Neuronal stem cell (in vitro differentiated cells): ENCODE measurements around the gene MISP.

ENCODE experiments used
- DNase-seq: peaks from one replicate; pipeline ENCODE4 v3.0.0-alpha.2; 2013; ENCODE audit warnings: low spot score
- H2AFZ ChIP-seq: one replicate; pipeline ENCODE4 v1.6.1; 2013; ENCODE audit warnings: mild to moderate bottlenecking, low read length, inconsistent platforms
- H2AK5ac ChIP-seq: 2 replicates; pipeline ENCODE4 v1.6.1; 2013; ENCODE audit warnings: low read depth, mild to moderate bottlenecking, inconsistent platforms, low read length, moderate library complexity, mixed read lengths
- H2BK120ac ChIP-seq: 2 replicates; pipeline ENCODE4 v1.6.1; 2013; ENCODE audit warnings: low read depth, mild to moderate bottlenecking, inconsistent platforms, low read length, moderate library complexity, mixed read lengths
- H2BK12ac ChIP-seq: one replicate; pipeline ENCODE4 v1.6.1; 2013; ENCODE audit warnings: low read length, inconsistent platforms
- H2BK15ac ChIP-seq: 2 replicates; pipeline ENCODE4 v1.6.1; 2013; ENCODE audit warnings: mild to moderate bottlenecking, low read length, inconsistent platforms, mixed read lengths
- H2BK5ac ChIP-seq: one replicate; pipeline ENCODE4 v1.6.1; 2013; ENCODE audit warnings: inconsistent platforms, mild to moderate bottlenecking, low read length, moderate library complexity
- H3K14ac ChIP-seq: one replicate; pipeline ENCODE4 v1.6.1; 2013; ENCODE audit warnings: low read length, inconsistent platforms
- H3K18ac ChIP-seq: 2 replicates; pipeline ENCODE4 v1.6.1; 2013; ENCODE audit warnings: low read length, inconsistent platforms
- H3K23ac ChIP-seq: 2 replicates; pipeline ENCODE4 v1.6.1; 2013; ENCODE audit warnings: low read depth, mild to moderate bottlenecking, mixed read lengths, low read length, inconsistent platforms; ENCODE audit not compliant: poor library complexity
- H3K27ac ChIP-seq: replicated peaks from 3 replicates; pipeline ENCODE4 v1.5.1; 2013; ENCODE audit warnings: low read length, inconsistent platforms
- H3K27me3 ChIP-seq, 3 experiments: 2 replicates each; pipeline ENCODE4 v1.6.1; 2013; ENCODE audit warnings: low read length in 3 of 3, mild to moderate bottlenecking in 2 of 3, inconsistent platforms in 1 of 3, low read depth in 1 of 3, mixed read lengths in 1 of 3, moderate library complexity in 1 of 3; ENCODE audit not compliant: control insufficient read depth in 3 of 3, insufficient read depth in 3 of 3
- H3K36me3 ChIP-seq, 2 donors: replicated peaks in 1 of 2; 2 replicates each; pipeline ENCODE4 v1.6.1; 2013; ENCODE audit warnings: low read length in 2 of 2; ENCODE audit not compliant: control insufficient read depth in 2 of 2, insufficient read depth in 2 of 2
- H3K4ac ChIP-seq: 2 replicates; pipeline ENCODE4 v1.6.1; 2013; ENCODE audit warnings: inconsistent platforms, mild to moderate bottlenecking, low read length, moderate library complexity
- H3K4me1 ChIP-seq, 2 donors: 1 replicate in 1 of 2; 2 replicates in 1 of 2; pipeline ENCODE4 v1.6.1; 2013; ENCODE audit warnings: low read length in 2 of 2, low read depth in 1 of 2; ENCODE audit not compliant: control insufficient read depth in 2 of 2, insufficient read depth in 1 of 2
- H3K4me2 ChIP-seq: one replicate; pipeline ENCODE4 v1.6.1; 2013; ENCODE audit warnings: mild to moderate bottlenecking, low read length, inconsistent platforms; ENCODE audit not compliant: insufficient read depth, poor library complexity, severe bottlenecking
- H3K4me3 ChIP-seq, 2 donors: 2 replicates each; pipeline ENCODE4 v1.5.1; 2013; ENCODE audit warnings: low read length in 2 of 2, mild to moderate bottlenecking in 2 of 2, inconsistent platforms in 1 of 2, moderate library complexity in 1 of 2
- H3K79me1 ChIP-seq: one replicate; pipeline ENCODE4 v1.6.1; 2013; ENCODE audit warnings: low read depth, mild to moderate bottlenecking, inconsistent platforms, low read length, moderate library complexity
- H3K9ac ChIP-seq: one replicate; pipeline ENCODE4 v1.6.1; 2013; ENCODE audit warnings: mild to moderate bottlenecking, low read depth, low read length, inconsistent platforms; ENCODE audit not compliant: poor library complexity
- H3K9me3 ChIP-seq, 2 donors: replicated peaks in 1 of 2; 2 replicates each; pipeline versions ENCODE3 to v1.6.1; 2013; ENCODE audit warnings: low read length in 2 of 2, mild to moderate bottlenecking in 2 of 2, inconsistent platforms in 1 of 2, low read depth in 1 of 2, mixed read lengths in 1 of 2, moderate library complexity in 1 of 2; ENCODE audit not compliant: control insufficient read depth in 2 of 2, insufficient read depth in 1 of 2
- H4K8ac ChIP-seq: one replicate; pipeline ENCODE4 v1.6.1; 2013; ENCODE audit warnings: low read depth, mild to moderate bottlenecking, inconsistent platforms, low read length, moderate library complexity
- H4K91ac ChIP-seq: one replicate; pipeline ENCODE4 v1.6.1; 2013; ENCODE audit warnings: low read length, low read depth, mild to moderate bottlenecking, inconsistent platforms; ENCODE audit not compliant: poor library complexity
- WGBS, 2 donors: extraction: QIAGEN DNeasy Blood & Tissue Kit; methylation state at CpG; one replicate each; pipeline ENCODE4 v1.1.7; 2013; ENCODE audit warnings: missing lambda C conversion rate in 2 of 2, mixed read lengths in 1 of 2; ENCODE audit not compliant: insufficient read length in 2 of 2, insufficient replicate concordance in 1 of 2; ENCODE audit errors: extremely low coverage in 2 of 2; 5-methylcytosine and 5-hydroxymethylcytosine counted together

MISP gene

GRCh38 chr19:772063-772462 lies 21.2 kb downstream of the MISP start:
- Histone ChIP-seq H3K27ac (no peak overlapping the region), H3K79me1 (no peaks in the 10 kb centered on the region), H2BK15ac (no peak overlapping the region), H2BK5ac (no peak overlapping the region), H3K4me2 (no peak overlapping the region), H3K36me3 (no peaks in the 10 kb centered on the region), H3K18ac (no peak overlapping the region), H3K23ac (no peak overlapping the region), H2BK12ac (no peak overlapping the region), H2AK5ac (no peak overlapping the region), H2BK120ac (no peak overlapping the region), H3K14ac (no peak overlapping the region), H4K91ac (no peak overlapping the region), H3K4me1 (peaks cover 0 to 3% of the 10 kb centered on the region in 2 donors), H3K9ac (no peak overlapping the region), H3K4ac (no peak overlapping the region), H4K8ac (no peak overlapping the region), H3K9me3 (no peaks in the 10 kb centered on the region), H3K27me3 (no peaks in the 10 kb centered on the region), H2AFZ (no peak overlapping the region), H3K4me3 (no peak overlapping the region)
- no CpG with 5 or more reads among the region's 5 CpGs for WGBS, 2 donors
- no peak for DNase-seq

DNA sequence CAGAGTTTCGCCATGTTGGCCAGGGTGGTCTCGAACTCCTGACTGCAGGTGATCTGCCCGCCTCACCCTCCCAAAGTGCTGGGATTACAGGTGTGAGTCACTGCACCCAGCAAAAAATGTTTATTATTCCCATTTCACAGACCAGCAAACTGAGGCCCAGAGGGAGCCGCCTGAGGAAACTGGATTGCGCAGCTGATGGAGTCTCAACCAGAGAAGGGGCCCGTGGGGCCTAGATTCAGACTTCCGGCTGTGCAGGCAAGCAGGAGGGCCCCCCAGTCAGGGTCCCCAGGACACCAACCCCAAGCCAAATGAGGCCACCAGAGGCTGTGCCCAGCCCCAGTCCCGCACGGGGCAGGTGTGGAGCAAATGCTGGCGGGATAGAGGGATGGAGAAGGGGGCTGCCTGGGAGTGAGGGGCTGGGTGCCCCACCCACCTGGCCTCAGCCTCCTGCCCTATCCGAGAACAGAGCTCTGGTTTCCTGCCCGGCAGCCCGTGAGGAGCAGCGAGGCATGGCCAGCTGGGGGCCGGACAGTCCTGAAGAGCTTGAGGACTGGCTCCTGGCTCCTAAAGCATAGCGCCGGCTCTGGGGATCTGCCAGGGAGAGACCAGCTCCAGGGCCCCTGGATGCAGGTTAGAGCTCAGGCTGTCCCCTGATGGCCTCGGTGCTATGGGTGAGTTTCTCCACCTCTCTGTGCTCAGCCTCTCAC lies 22.0 kb downstream of the MISP start:
- Histone ChIP-seq H3K36me3 (no peaks in the 10 kb centered on the region), H3K4ac (peak overlapping the region; percentile 46), H3K14ac (no peak overlapping the region), H2BK5ac (no peak overlapping the region), H3K9ac (no peak overlapping the region), H2AK5ac (peak overlapping the region; percentile 88), H2BK120ac (no peak overlapping the region), H2BK15ac (peak overlapping the region; percentile 85), H4K91ac (no peak overlapping the region), H2BK12ac (peak overlapping the region; percentile 58), H3K27ac (no peak overlapping the region), H3K79me1 (peaks cover 1% of the 10 kb centered on the region), H4K8ac (no peak overlapping the region), H3K23ac (no peak overlapping the region), H3K18ac (peak overlapping the region; percentile 83), H3K4me1 (peaks cover 0 to 3% of the 10 kb centered on the region in 2 donors), H2AFZ (peak overlapping the region; percentile 65), H3K9me3 (no peaks in the 10 kb centered on the region), H3K4me2 (no peak overlapping the region), H3K27me3 (no peaks in the 10 kb centered on the region), H3K4me3 (no peak overlapping the region)
- DNase-seq = no peak
- no CpG with 5 or more reads among the region's 18 CpGs for WGBS, 2 donors

DNA sequence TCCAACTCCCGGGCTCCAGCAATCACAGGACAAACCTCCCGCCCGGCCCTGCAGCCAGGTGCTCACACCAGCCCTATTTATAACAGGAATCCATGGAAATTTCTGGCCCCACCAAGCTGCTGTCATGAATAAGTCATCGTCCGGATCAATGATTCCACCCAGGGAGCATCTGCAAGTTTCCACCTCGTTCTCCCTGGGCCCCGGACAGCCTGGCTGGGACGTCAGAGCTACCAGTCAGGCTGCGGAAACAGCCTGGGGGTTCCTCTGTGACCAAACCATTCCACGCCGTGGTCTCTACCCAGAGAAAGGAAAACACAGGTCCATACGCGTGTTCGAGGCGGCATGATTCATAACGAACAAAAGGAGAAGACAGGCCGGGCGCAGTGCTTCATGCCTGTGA lies 25.6 kb downstream of the MISP start:
- H2BK120ac ChIP-seq = no peak overlapping the region
- H3K14ac ChIP-seq = peak overlapping the region; percentile 56
- WGBS, 2 donors = no CpG with 5 or more reads among the region's 18 CpGs
- no peak overlapping the region for H4K8ac ChIP-seq
- no peak overlapping the region for H2BK15ac ChIP-seq
- H3K9ac ChIP-seq = no peak overlapping the region
- H3K4ac ChIP-seq = no peak overlapping the region
- no peak for DNase-seq
- peak overlapping the region; percentile 81 for H2AK5ac ChIP-seq
- H2AFZ ChIP-seq = peak overlapping the region; percentile 57
- H4K91ac ChIP-seq = no peak overlapping the region
- H3K18ac ChIP-seq = no peak overlapping the region
- H2BK5ac ChIP-seq = no peak overlapping the region
- no peak overlapping the region for H3K23ac ChIP-seq
- peaks cover 5% of the 10 kb centered on the region for H3K79me1 ChIP-seq
- H3K36me3 ChIP-seq = no peaks in the 10 kb centered on the region
- H3K27me3 ChIP-seq = no peaks in the 10 kb centered on the region
- H3K4me2 ChIP-seq = no peak overlapping the region
- H3K9me3 ChIP-seq = no peaks in the 10 kb centered on the region
- peak overlapping the region; percentile 58 for H2BK12ac ChIP-seq
- H3K27ac ChIP-seq = no peak overlapping the region
- peaks cover 0 to 4% of the 10 kb centered on the region in 2 donors for H3K4me1 ChIP-seq
- no peak overlapping the region for H3K4me3 ChIP-seq

DNA sequence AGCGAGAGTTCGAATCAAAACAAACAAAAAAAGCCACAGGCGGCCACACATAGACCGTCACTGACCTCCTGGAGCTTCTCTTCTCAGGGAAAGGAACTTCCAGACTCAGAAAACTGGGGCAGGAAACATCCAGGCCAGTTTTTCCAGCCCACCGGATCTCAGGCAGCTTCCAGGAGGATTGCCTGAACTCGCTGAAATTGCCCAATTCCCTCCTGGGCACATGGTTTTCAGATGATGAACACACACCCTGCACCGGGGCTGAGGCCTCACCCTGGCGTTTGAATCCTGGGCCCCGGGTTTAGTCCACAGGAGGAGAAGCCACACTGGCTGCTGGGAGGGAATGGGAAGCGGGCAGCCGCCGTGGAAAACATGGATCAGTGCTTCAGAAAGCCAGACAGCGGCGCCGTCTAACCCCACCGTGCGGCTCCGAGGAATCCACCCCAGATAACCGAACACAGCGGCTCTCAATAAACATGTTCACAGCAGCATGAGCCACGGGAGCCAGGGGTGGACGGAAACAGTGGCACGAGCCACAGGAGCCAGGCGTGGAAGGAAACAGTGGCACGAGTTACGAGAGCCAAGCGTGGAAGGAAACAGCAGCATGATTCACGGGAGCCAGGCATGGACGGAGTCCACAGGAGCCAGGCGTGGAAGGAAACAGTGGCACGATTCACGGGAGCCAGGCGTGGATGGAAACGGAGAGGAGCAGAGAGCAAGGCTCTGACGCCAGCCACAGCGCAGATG lies 28.2 kb downstream of the MISP start:
- H3K4me3 ChIP-seq = no peak overlapping the region
- no peak overlapping the region for H3K27ac ChIP-seq
- H2BK5ac ChIP-seq = peak overlapping the region; percentile 82
- peak overlapping the region; percentile 98 for H2BK12ac ChIP-seq
- no peaks in the 10 kb centered on the region for H3K27me3 ChIP-seq
- no peak overlapping the region for H4K91ac ChIP-seq
- peaks cover 10 to 11% of the 10 kb centered on the region in 2 donors for H3K4me1 ChIP-seq
- H3K18ac ChIP-seq = peak overlapping the region; percentile 93
- H3K36me3 ChIP-seq = no peaks in the 10 kb centered on the region
- WGBS, 2 donors = no CpG with 5 or more reads among the region's 36 CpGs
- no peak overlapping the region for H3K9ac ChIP-seq
- peak overlapping the region; percentile 8 for H3K4ac ChIP-seq
- H2BK15ac ChIP-seq = peak overlapping the region; percentile 54
- H3K79me1 ChIP-seq = peaks cover 5% of the 10 kb centered on the region
- no peak overlapping the region for H3K4me2 ChIP-seq
- H3K9me3 ChIP-seq = no peaks in the 10 kb centered on the region
- no peak for DNase-seq
- H2AK5ac ChIP-seq = peak overlapping the region; percentile 97
- peak overlapping the region; percentile 44 for H3K23ac ChIP-seq
- peak overlapping the region; percentile 61 for H2BK120ac ChIP-seq
- H4K8ac ChIP-seq = no peak overlapping the region
- H3K14ac ChIP-seq = peak overlapping the region; percentile 3
- peak overlapping the region; percentile 81 for H2AFZ ChIP-seq
